Bronchial epithelial cell (primary cell): ENCODE data around the gene TBX4. TPM values are rescaled to one million over a fixed set of nuclear protein-coding genes. Genes with fewer than 3 reads are reported as not detected.

Experiments used
- DNase-seq: peaks from one replicate; pipeline ENCODE4 v3.0.0-alpha.2; 2010; ENCODE audit warnings: low read depth
- FAIRE-seq: peaks from 2 replicates; lab custom pipeline; 2011; peaks lifted over from hg19 to GRCh38; lab: Jason Lieb, UNC
- H3K27me3 ChIP-seq: 2 replicates; pipeline ENCODE4 v1.5.1; 2011; ENCODE audit warnings: low read length; ENCODE audit not compliant: control insufficient read depth, insufficient read depth
- H3K36me3 ChIP-seq: 2 replicates; pipeline ENCODE4 v1.5.1; 2011; ENCODE audit warnings: low read length; ENCODE audit not compliant: control insufficient read depth, insufficient read depth
- H3K4me3 ChIP-seq: 2 replicates; pipeline ENCODE4 v1.5.1; 2011; ENCODE audit warnings: mild to moderate bottlenecking, low read depth, low read length, control low read depth
- total RNA-seq: library from RNA; depleted of rRNA; stranded (reverse); fragments of >200 nt; gene quantifications from 2 replicates; pipeline ENCODE4 v1.2.1, GENCODE V29; 2014
- TF ChIP-seq, protein P1 (sequence below): IDR thresholded peaks from 2 replicates; pipeline ENCODE4 v1.5.1; 2011; ENCODE audit warnings: mild to moderate bottlenecking, moderate library complexity, low read length, control low read depth, inconsistent platforms; ENCODE audit not compliant: insufficient read depth, severe bottlenecking

The TBX4 gene
- total RNA-seq, 1 donor from 2014 or later: not detected

GRCh38 chr17:61458421-61459141 lies 6.4 kb downstream of the TBX4 start:
- DNase-seq (no peak), FAIRE-seq (no peak)
- Histone ChIP-seq H3K4me3 (no peak overlapping the region), H3K36me3 (no peaks in the 10 kb centered on the region), H3K27me3 (peaks cover 82% of the 10 kb centered on the region)
- TF ChIP-seq, protein P1, sequence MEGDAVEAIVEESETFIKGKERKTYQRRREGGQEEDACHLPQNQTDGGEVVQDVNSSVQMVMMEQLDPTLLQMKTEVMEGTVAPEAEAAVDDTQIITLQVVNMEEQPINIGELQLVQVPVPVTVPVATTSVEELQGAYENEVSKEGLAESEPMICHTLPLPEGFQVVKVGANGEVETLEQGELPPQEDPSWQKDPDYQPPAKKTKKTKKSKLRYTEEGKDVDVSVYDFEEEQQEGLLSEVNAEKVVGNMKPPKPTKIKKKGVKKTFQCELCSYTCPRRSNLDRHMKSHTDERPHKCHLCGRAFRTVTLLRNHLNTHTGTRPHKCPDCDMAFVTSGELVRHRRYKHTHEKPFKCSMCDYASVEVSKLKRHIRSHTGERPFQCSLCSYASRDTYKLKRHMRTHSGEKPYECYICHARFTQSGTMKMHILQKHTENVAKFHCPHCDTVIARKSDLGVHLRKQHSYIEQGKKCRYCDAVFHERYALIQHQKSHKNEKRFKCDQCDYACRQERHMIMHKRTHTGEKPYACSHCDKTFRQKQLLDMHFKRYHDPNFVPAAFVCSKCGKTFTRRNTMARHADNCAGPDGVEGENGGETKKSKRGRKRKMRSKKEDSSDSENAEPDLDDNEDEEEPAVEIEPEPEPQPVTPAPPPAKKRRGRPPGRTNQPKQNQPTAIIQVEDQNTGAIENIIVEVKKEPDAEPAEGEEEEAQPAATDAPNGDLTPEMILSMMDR: no peak

GRCh38 chr17:61459142-61459809 lies 7.1 kb downstream of the TBX4 start:
- H3K36me3 ChIP-seq: no peaks in the 10 kb centered on the region
- H3K27me3 ChIP-seq: peaks cover 77% of the 10 kb centered on the region
- no peak for DNase-seq
- H3K4me3 ChIP-seq: no peak overlapping the region
- TF ChIP-seq, protein P1: no peak
- no peak for FAIRE-seq

GRCh38 chr17:61459939-61460718 lies 7.9 kb downstream of the TBX4 start:
- TF ChIP-seq, protein P1: no peak
- FAIRE-seq: no peak
- H3K36me3 ChIP-seq: no peaks in the 10 kb centered on the region
- peaks cover 69% of the 10 kb centered on the region for H3K27me3 ChIP-seq
- no peak overlapping the region for H3K4me3 ChIP-seq
- DNase-seq: no peak

DNA sequence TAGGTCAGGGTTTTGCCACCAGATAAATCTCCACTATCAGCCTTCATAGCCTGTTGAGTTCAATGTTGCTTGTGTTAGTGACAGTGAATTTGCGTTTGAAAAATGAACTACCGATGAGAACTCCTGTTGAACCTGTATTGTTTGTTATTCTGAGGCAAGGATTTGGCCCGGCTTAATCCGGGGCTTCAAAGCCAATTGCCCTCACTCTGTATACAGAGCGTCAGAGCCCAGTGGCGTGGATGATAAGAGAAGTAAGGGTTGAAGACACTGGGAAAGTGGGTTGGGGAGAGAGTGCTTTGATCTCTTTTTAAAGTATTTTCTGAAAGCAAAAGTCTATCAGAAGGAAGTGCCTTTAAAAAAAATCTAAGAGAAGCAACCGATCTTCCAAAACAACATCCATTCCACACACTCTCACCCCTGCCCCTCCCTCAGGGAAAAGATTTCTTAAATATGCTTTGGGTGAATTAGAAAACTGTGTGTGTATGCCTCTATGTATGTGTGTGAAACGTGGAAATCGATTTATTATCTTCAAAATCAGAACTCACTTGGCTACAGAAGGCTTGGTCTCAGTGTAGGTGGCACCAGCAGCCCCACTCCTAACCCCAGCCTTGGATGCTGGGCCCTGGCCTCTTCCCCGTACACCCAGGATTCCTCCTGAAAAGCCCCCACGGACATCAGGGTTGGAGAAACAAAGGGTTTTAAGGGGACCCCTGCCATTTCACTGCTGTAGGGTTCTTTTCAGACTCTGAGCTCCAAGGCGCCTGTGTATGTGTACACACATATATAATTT lies 8.8 kb downstream of the TBX4 start:
- Histone ChIP-seq H3K27me3 (peaks cover 61% of the 10 kb centered on the region), H3K4me3 (no peak overlapping the region), H3K36me3 (no peaks in the 10 kb centered on the region)
- TF ChIP-seq, protein P1: no peak
- FAIRE-seq: no peak
- DNase-seq: no peak

GRCh38 chr17:61461586-61461966 lies 9.4 kb downstream of the TBX4 start:
- DNase-seq (no peak), FAIRE-seq (no peak)
- Histone ChIP-seq H3K36me3 (no peaks in the 10 kb centered on the region), H3K27me3 (peaks cover 58% of the 10 kb centered on the region), H3K4me3 (no peak overlapping the region)
- TF ChIP-seq, protein P1: no peak
